ENCODE results near the gene SDCCAG8. TPM values are rescaled to one million over a fixed set of nuclear protein-coding genes. Genes with fewer than 3 reads are reported as not detected.

The SDCCAG8 gene
- total RNA-seq, 1 experiment from 2014 or later: 17.2 TPM

DNA sequence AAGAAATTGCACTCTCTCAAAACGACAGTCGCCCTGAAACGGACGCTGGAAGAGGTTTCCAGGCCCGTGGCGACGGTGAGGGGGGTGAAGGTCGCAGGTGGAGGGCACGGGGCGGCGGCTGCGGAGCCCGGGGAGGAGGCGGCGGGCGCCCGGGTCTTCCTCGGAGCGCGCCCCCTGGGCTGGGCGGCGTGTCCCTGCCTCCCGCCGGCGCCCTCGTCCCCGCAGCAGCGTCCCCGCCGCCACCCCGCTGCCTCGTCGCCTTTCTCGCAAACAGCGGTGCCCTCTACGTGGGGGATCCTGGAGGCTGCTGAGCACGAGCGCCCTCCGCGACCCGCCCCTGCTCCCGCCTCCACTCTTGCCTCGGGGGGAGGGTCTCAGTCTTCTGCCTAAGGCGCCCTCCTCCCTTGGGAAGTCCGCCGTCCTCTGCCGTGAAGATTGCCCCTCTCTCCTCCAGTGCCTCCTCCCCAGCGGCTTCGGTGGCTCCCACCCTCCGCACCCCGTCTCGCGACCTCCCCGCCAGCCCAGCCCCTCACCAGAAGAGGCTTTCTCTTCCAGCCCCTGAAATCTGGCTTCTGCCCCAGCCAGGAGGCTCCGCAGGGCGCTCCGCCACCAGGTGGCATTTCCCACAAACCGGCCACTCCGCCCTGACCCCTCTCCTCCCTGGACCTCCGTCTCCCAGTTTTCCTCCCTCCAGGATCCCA is 227.4 kb downstream of the SDCCAG8 start:
- no peaks in the 10 kb centered on the region for H3K36me3 ChIP-seq
- H3K4me1 ChIP-seq (replicated peaks): no peaks in the 10 kb centered on the region
- no peak overlapping the region for H3K4me3 ChIP-seq
- no peaks in the 10 kb centered on the region for H3K27me3 ChIP-seq (replicated peaks)
- no peak for DNase-seq (ENCODE audit: low read depth in 1 of 2, low spot score in 2 of 2)
- no peak overlapping the region for H3K27ac ChIP-seq
- no peaks in the 10 kb centered on the region for H3K9me3 ChIP-seq (replicated peaks)

DNA sequence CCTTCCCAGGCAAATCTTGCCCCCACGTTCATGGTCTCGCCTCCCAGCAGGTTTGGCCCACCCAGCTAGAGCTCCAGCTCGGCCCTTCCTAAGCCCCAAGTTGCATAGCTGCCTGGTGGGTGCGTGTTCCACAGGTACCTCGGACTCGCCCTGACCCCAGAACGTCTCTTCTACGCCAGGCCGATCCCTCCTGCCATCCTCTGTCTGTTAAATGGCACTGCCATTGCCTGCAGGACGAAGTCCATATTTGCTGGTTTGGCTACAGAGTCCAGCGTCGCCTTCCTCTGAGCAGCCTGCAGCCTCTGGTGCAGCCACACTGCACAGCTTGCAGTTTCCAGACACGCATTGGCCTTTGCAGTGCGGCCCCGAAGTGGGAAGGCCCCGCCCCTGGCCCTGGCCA is 228.1 kb downstream of the SDCCAG8 start:
- H3K9me3 ChIP-seq (replicated peaks): no peaks in the 10 kb centered on the region
- no peak for DNase-seq (ENCODE audit: low read depth in 1 of 2, low spot score in 2 of 2)
- H3K36me3 ChIP-seq: no peaks in the 10 kb centered on the region
- no peaks in the 10 kb centered on the region for H3K27me3 ChIP-seq (replicated peaks)
- no peaks in the 10 kb centered on the region for H3K4me1 ChIP-seq (replicated peaks)
- H3K4me3 ChIP-seq: no peak overlapping the region
- no peak overlapping the region for H3K27ac ChIP-seq

DNA sequence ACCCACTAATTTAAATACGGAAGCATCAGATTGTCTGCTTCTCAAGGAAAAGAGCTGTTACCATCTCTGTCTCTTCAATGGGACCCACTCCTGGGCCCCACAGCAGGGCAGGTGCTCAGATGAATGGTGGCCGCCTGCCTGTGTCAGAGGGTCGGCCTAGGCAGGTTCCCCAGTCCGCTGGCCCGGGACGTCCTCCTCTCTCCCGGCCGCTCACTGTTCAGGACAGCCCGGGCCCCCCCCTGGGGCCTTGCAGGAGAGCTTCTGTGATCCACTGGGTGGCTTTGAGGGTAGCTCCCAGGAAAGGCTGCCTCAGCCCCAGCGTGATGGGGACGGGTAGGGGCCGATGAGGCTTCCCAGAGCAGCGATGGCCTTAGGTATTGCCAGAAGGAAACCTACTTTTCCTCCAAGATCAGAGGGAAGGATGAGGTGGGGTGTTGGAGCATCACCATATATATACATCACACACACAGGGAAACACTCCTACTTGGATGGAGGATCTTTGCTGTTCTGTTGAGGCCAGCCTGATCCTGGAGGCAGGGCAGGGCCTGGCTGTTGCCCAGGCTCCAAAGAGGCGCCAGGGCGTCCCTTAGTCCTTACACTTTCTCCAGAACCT is 231.3 kb downstream of the SDCCAG8 start:
- no peak overlapping the region for H3K4me3 ChIP-seq

DNA sequence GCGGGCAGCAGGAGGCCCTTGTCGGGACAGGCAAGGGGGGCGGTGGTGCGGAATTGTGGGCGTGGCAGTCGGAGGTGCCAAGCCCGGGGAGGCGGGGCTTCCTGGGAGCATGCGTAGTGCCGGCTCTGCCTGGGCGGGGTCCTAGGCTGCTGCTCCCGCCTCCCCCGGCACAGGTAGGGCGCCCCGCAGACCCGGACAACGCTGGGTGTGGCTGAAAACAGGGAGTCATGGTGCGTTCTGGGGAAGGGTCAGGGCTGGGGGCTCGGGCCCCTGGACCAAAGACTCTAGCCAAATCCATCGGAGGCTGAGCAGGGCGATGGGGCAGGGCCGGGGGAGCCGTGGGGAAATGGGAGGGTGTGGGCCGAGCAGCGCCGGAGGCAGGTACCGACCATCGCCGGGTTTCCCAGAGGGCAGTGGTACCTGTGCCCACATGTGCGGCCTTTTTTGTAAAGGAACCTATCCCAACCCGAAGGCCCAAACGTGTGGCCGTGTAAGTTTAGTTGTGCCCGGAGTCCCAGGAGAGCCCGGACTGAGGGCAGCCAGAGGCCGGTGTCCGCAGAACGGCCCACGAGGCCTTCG is 231.9 kb downstream of the SDCCAG8 start:
- no peak for DNase-seq (ENCODE audit: low read depth in 1 of 2, low spot score in 2 of 2)
- no peaks in the 10 kb centered on the region for H3K9me3 ChIP-seq (replicated peaks)
- no peak overlapping the region for H3K4me3 ChIP-seq

More for the DNA sequence above, 231.3 kb downstream of the SDCCAG8 start:
- no peaks in the 10 kb centered on the region for H3K9me3 ChIP-seq (replicated peaks)
- no peak overlapping the region for H3K27ac ChIP-seq
- H3K36me3 ChIP-seq: no peaks in the 10 kb centered on the region; the same call in 1 of the 2 replicates
- DNase-seq (ENCODE audit: low read depth in 1 of 2, low spot score in 2 of 2): no peak
- no peaks in the 10 kb centered on the region for H3K27me3 ChIP-seq (replicated peaks)
- no peaks in the 10 kb centered on the region for H3K4me1 ChIP-seq (replicated peaks)

DNA sequence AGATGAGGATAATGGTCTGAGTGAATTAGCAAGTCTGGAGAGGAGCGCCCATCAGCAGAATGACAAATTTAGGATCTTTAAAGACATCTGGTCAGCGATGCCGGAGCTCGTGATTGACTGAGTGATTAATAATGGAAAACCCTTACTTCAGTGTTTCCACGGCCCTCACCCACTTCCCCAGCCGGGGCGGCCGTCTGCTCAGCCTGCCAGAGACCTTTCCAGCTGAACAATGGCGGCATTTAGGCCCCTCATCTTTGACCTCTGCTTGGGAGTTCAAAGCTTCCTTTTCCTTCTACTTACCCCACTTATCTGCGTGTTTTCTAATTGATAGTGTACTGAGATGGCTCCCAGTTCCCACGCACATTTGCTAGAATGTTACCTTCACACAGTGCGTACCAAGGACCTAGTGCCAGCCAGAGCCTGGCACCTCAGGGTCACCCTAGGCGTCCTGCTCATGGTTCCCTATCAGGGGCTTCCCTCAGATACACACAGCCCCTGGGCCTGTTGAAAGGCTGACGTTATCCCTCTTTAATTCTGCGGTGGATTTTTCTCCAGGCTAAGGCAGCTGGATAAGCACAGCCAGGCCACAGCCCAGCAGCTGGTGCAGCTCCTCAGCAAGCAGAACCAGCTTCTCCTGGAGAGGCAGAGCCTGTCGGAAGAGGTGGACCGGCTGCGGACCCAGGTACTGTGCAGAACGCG is 232.8 kb downstream of the SDCCAG8 start:
- Histone ChIP-seq H3K4me1 (replicated peaks) (no peaks in the 10 kb centered on the region), H3K9me3 (replicated peaks) (no peaks in the 10 kb centered on the region), H3K36me3 (no peaks in the 10 kb centered on the region; the same call in 1 of the 2 replicates), H3K27me3 (replicated peaks) (no peaks in the 10 kb centered on the region), H3K4me3 (no peak overlapping the region), H3K27ac (no peak overlapping the region)
- DNase-seq (ENCODE audit: low read depth in 1 of 2, low spot score in 2 of 2): no peak

More for the DNA sequence above, 231.9 kb downstream of the SDCCAG8 start:
- Histone ChIP-seq H3K4me1 (replicated peaks) (no peaks in the 10 kb centered on the region), H3K27me3 (replicated peaks) (no peaks in the 10 kb centered on the region), H3K27ac (no peak overlapping the region), H3K36me3 (no peaks in the 10 kb centered on the region; the same call in 1 of the 2 replicates)

DNA sequence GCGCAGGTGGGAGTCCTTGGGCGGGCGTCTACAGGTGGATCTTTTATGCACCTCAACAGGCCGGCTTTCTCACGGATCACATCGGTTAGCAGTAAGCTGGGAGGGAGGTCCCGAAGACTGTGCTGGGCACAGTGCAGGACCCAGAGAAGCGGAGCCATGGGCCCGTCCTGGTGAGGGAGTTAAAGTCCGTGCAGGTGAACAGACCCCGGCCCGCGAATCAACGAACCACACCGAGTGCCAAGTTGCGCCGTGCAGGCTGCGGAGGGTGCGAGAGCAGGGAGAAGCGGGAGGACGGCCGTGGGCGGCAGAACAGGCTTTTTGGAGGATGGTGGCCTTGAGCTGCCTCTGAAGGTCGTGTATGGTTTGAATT is 233.3 kb downstream of the SDCCAG8 start:
- H3K4me1 ChIP-seq (replicated peaks): no peaks in the 10 kb centered on the region

DNA sequence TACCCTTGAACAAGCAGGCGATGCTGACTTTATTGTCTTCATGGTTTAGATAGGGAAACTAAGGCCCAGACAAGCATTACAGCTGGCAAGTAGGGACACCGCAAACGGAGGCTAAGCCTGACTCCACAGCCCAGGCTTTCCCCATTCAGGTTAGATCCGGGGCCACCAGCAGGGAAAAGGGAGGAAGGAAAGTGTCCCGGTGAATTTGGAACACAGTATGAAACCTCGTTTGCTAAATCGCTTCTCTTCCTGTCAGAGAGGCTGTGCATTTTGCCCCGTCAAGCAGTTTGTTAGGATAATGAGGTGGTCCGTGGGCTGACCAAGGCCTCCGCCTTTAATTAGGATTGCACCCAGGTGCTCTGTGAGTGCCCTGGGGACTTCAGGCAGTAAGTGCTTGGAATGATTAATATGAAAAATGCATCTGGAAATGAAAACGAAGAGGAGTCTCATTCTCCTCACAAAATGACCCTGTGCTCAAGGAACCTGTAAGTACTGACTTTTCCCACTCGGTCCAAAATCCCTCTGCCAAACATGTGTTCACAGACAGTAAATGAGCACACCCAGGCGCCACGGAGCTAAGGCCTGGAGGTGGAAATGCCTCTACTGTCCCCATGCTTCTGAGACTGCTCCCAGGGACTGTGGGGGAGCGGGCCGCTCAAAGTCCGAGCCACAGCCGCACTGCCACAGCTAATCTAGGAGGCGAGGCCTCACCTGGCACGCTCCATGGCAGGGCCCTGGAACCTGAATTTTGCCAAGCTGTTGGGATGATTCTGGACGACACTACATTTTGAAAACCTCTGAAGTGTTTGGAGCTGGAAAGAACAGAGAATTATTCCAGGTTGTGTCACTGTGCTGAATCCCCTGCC is 234.1 kb downstream of the SDCCAG8 start:
- Histone ChIP-seq H3K27me3 (replicated peaks) (no peaks in the 10 kb centered on the region), H3K27ac (no peak overlapping the region), H3K4me1 (replicated peaks) (no peaks in the 10 kb centered on the region), H3K9me3 (replicated peaks) (no peaks in the 10 kb centered on the region), H3K4me3 (no peak overlapping the region), H3K36me3 (no peaks in the 10 kb centered on the region; the same call in 1 of the 2 replicates)
- DNase-seq (ENCODE audit: low read depth in 1 of 2, low spot score in 2 of 2): no peak

More for the DNA sequence above, 233.3 kb downstream of the SDCCAG8 start:
- no peaks in the 10 kb centered on the region; the same call in 1 of the 2 replicates for H3K36me3 ChIP-seq
- no peaks in the 10 kb centered on the region for H3K27me3 ChIP-seq (replicated peaks)
- DNase-seq (ENCODE audit: low read depth in 1 of 2, low spot score in 2 of 2): no peak
- no peak overlapping the region for H3K4me3 ChIP-seq
- H3K27ac ChIP-seq: no peak overlapping the region
- H3K9me3 ChIP-seq (replicated peaks): no peaks in the 10 kb centered on the region

DNA sequence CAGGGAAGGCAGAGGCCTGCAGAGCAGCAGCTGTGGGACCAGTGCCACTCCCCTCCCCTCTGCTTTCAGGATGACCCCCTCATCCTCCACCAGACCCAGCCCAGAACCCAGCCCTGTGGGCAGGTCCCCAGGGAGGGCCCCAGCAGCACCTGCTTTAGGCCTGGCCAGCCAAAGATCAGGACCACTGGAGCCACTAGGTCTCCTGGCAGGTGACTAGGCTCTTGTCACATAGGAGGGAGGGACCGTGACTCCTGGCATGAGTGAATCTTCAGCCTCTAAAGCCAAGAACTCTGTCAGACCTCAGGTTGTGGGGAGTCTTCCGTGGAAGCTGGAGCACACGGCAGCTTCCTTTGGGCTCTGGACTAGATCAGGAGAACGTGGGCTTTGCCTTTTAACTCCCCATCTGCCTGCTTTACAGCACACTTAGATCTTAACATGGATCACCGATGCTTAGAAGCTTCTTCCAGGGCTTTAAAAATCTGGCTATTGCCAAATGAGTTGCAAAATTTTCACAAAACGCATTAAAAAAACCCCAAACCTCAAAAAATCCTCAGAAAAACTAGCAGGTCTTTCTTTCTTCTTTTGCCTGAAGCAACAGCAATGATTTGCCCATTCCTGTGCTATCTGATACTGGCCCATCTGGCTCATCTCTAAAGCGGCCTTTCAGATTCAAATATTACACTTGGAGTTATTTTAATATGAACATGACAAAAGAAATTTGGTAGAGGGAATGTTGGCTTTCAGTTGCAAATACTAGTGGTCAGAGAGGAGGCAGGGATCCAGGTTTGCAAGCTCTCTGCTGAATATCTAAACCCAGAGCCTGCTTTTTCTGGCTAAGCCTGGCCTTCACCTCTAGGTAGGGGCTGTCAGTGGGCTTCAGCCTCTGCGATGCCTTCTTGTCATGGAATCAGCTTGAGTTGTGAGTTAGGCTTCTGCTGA is 235.2 kb downstream of the SDCCAG8 start:
- no peak overlapping the region for H3K27ac ChIP-seq
- no peaks in the 10 kb centered on the region for H3K27me3 ChIP-seq (replicated peaks)
- DNase-seq (ENCODE audit: low read depth in 1 of 2, low spot score in 2 of 2): no peak
- H3K4me1 ChIP-seq (replicated peaks): no peaks in the 10 kb centered on the region
- H3K36me3 ChIP-seq: no peaks in the 10 kb centered on the region; the same call in 1 of the 2 replicates
- no peaks in the 10 kb centered on the region for H3K9me3 ChIP-seq (replicated peaks)
- no peak overlapping the region for H3K4me3 ChIP-seq

DNA sequence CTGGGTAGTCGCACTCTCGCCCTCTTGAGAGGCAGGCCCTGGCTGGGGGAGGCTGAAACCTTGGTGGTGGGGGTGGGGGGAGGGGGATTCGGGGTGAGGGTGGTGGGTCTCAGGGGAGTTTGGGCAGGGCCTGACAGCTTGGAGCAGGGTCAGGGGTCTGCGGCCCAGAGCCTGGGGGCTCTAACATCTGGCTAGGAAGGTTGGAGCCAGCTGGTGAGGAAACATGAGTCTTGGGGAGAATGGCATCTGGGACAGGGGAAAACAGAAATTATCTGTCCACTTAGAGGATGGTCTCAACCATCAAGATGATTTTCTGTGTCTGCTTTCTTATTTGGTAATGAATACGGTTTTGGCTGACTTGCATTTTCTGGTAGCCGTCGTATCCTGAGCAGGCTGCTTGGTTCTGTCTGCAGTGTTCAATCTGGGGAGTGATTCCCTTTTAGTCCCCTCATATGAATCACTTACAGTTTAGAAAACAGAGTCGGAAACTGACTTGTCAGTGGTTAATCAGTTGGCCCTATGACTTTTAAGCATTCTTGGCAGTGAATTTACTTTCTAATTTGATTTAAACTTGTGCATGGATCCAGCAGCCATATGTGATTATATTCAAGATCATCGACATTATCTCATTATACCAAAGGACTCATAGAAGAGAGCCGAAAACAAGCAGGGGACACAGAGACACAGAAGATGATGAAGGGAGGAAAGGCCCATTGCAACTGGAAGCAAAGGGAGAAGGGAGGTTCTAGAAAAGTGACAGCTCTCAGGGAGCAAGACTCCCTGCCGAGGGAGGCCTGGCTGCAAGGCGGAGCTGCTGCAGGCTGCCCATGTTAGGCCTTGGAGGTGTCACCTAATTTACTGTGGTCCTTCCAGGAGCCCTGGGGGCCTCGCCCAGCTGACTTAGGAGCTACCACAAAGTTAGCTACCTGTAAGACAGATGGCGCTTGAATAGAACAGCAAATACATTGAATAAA is 237.6 kb downstream of the SDCCAG8 start:
- Histone ChIP-seq H3K27ac (no peak overlapping the region), H3K36me3 (no peaks in the 10 kb centered on the region; the same call in 1 of the 2 replicates), H3K27me3 (replicated peaks) (no peaks in the 10 kb centered on the region), H3K4me3 (no peak overlapping the region), H3K4me1 (replicated peaks) (no peaks in the 10 kb centered on the region), H3K9me3 (replicated peaks) (no peaks in the 10 kb centered on the region)
- DNase-seq (ENCODE audit: low read depth in 1 of 2, low spot score in 2 of 2): no peak

DNA sequence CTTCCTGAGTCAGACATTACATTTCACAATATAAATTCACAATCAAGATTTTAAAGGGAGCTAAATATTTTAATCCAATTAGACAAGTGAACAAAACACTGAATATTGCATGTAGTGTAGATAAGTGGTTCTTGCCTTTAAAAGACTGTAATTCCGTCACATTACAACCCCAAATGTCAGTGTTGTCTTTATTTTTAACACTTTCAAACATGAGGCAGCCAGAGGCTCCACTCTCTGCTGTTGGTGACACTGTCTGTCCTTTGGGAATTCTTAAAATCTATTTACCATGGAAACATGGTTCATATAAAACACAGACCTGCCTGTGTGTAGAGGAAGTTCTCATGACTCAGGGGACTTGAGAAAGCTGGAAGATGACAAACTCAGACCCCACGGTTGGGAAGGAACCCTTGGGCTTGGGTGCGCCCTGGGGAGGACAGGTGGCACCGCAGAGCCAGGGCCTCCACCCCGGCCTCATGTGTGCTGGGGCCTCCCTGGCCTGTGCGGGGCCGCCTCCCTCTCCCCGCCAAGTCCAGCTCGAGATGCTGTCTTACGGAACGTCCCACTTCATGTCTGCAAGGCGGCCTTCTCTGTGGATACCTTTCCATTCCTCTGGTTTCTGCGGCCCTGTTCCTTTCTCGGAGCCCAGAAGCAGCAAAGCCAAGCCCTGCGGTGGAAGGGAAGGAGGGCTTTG is 239.0 kb downstream of the SDCCAG8 start:
- Histone ChIP-seq H3K9me3 (replicated peaks) (no peaks in the 10 kb centered on the region), H3K4me3 (no peak overlapping the region), H3K27ac (no peak overlapping the region), H3K4me1 (replicated peaks) (no peaks in the 10 kb centered on the region), H3K36me3 (no peaks in the 10 kb centered on the region; the same call in 1 of the 2 replicates), H3K27me3 (replicated peaks) (no peaks in the 10 kb centered on the region)
- no peak for DNase-seq (ENCODE audit: low read depth in 1 of 2, low spot score in 2 of 2)

DNA sequence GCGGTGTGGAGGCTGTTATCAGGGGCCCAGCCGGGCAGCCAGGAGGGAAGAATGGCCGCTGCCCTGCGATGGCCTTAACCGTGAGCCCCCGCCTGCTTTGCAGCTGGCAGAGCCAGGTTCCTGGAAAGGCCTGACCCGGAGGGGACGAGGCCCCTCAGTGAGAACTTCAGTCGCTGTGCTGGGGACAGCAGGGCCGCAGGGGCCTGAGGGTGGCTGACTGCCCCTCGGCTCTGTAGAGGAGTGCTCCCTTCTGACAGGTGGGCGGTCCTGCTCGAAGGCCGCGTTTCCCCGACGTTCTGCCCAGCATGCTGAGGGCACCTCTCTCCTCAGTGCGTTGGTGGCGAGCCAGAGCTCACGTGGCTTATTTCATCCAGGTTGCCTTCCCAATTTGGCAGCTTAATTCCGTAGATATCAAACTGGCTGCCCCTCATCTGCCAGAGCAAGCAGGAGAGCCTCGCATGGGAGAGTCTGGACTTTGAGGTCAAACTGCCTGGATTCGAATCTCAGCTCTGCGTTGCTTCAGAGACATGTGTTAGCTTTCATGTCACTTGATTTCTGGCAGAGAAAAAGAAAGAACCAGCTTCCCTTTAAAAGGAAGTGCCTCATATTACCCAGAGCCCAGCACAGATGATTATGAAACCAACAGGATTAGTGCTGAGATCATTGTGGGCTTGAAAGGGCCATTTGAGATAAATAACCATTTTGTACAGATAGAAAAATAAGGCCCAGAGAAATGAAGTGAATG is 239.8 kb downstream of the SDCCAG8 start:
- no peak for DNase-seq (ENCODE audit: low read depth in 1 of 2, low spot score in 2 of 2)
- Histone ChIP-seq H3K27ac (no peak overlapping the region), H3K4me1 (replicated peaks) (no peaks in the 10 kb centered on the region), H3K36me3 (no peaks in the 10 kb centered on the region), H3K27me3 (replicated peaks) (no peaks in the 10 kb centered on the region), H3K9me3 (replicated peaks) (no peaks in the 10 kb centered on the region), H3K4me3 (no peak overlapping the region)

Data from SJSA1 (cell line).